Measurements from ENCODE around the gene DPP6.
"Not testable (repeated sequence)": the region's sequence is repeated elsewhere in the genome, so short reads cannot be mapped to it uniquely, and the experiment has no call there.

DPP6 gene

DNA sequence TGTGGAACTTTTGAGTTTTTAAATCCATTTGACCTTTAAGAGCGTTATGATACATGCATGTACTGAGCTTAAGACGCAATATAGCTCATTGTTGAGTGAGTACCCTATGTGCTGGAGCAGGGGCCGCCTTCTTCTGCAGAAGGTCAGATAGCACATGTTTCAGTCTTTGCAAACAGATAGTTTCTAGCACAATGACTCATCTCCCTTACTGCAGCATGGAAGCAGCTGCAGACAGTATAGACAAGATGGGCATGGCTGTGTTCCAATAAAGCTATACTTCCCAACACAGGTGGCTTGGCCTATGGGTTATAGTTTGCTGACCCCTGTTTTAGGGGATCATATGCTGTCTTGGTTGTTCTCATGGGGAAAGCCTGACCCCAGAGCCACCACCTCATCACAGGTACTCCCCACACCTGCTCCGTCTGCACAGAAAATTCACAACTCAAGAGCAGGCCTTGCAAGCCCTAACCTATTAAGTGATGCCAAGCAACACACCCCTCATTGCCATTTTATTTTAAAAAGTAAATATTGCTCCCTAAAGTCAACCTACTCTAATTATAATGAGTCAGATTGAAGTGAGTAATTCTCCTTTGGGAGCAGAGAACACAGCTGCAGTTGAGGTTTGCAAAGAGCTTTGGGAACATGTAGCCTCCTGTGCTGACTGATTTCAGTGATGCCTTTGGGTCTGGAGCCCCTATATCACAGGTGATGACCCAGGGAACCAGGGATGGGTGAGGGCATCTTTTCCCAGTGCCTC lies 620.6 kb downstream of the DPP6 start:
- H3K27ac ChIP-seq: no peak overlapping the region
- no peak overlapping the region for H3K4me3 ChIP-seq
- no peak for DNase-seq (ENCODE audit: low spot score)
- TF ChIP-seq, protein P1, sequence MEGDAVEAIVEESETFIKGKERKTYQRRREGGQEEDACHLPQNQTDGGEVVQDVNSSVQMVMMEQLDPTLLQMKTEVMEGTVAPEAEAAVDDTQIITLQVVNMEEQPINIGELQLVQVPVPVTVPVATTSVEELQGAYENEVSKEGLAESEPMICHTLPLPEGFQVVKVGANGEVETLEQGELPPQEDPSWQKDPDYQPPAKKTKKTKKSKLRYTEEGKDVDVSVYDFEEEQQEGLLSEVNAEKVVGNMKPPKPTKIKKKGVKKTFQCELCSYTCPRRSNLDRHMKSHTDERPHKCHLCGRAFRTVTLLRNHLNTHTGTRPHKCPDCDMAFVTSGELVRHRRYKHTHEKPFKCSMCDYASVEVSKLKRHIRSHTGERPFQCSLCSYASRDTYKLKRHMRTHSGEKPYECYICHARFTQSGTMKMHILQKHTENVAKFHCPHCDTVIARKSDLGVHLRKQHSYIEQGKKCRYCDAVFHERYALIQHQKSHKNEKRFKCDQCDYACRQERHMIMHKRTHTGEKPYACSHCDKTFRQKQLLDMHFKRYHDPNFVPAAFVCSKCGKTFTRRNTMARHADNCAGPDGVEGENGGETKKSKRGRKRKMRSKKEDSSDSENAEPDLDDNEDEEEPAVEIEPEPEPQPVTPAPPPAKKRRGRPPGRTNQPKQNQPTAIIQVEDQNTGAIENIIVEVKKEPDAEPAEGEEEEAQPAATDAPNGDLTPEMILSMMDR (IDR thresholded peaks at IDR 0.05): no peak

DNA sequence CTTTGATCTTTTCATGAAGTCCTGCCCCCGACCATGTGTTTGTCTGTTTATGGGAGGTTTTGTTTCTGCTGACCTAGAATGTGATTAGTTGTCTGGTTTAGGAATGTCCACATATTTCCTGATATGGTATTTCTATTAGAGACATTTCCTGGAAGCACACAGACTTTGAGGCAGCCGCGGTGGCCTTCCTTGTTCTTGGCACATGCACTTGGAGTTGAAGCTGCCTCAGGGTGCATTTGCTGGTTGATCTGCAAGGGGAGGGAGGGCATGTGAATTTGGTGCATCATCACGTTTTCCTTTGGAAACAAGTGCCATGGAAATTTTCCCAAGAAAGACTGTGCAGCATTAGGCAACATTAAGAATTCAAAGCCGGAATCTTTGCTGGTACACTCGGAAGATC lies 622.0 kb downstream of the DPP6 start:
- TF ChIP-seq, protein P1 (IDR thresholded peaks at IDR 0.05): no peak
- Histone ChIP-seq H3K4me3 (no peak overlapping the region), H3K27ac (no peak overlapping the region)
- no peak for DNase-seq (ENCODE audit: low spot score)

DNA sequence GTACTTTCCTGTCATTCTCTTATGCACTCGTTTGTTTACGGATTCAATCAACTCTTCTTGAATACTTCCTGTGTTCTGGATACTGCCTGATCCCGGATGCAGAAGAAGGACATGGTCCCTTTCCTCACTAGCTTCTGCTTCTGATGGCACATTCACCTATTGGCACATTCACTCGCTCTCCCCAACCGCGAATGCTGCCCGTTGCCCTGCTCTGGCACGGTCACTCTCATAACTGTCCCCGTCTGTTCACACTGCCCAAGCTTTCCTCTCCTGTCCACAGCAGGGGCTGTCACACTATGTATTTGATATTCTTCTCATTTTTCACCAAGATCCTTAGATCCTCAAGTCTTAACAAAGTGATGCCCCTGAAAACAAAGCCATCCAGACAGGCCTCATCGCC lies 623.4 kb downstream of the DPP6 start:
- TF ChIP-seq, protein P1 (IDR thresholded peaks at IDR 0.05): no peak
- Histone ChIP-seq H3K27ac (no peak overlapping the region), H3K4me3 (no peak overlapping the region)
- DNase-seq (ENCODE audit: low spot score): no peak

DNA sequence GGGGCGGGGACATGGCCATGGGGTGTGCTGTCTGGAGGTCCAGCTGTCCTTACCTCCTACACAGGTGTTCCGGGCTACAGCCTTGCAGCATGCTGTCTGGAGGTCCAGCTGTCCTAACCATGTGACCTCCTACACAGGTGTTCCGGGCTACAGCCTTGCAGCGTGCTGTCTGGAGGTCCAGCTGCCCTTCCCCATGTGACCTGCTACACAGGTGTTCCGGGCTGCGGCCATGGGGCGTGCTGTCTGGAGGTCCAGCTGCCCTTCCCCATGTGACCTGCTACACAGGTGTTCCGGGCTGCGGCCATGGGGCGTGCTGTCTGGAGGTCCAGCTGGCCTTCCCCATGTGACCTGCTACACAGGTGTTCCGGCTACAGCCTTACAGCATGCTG lies 623.8 kb downstream of the DPP6 start:
- not testable (repeated sequence) for H3K4me3 ChIP-seq; DNase-seq (ENCODE audit: low spot score); H3K27ac ChIP-seq

DNA sequence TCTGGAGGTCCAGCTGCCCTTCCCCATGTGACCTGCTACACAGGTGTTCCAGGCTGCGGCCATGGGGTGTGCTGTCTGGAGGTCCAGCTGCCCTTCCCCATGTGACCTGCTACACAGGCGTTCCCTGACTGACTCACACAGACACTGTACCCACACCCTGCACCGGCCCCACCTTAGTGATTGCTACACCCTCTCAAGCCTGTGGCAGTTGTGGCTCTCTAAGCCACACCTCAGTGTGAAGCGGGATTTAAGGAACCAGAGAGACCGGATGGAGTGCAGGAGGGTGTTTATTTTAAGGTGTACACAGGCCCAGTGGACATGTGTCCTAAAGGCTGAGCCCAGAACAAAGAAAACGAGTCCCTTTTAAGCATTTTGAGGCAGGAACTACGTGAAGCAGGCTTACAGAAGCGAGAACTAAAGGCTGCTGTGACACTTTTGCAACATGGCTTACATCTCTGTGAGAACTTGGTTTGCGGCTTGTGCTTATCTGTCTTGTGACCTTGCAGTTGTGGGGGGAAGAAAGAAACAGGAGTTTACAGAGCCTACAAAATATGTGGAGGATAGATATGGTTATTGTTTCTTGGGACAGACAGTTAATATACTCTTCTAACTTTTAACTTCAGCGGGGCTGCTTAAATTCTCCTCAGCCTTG lies 624.4 kb downstream of the DPP6 start:
- no peak for DNase-seq (ENCODE audit: low spot score)
- TF ChIP-seq, protein P1 (IDR thresholded peaks at IDR 0.05): no peak
- no peak overlapping the region for H3K4me3 ChIP-seq
- H3K27ac ChIP-seq: no peak overlapping the region

DNA sequence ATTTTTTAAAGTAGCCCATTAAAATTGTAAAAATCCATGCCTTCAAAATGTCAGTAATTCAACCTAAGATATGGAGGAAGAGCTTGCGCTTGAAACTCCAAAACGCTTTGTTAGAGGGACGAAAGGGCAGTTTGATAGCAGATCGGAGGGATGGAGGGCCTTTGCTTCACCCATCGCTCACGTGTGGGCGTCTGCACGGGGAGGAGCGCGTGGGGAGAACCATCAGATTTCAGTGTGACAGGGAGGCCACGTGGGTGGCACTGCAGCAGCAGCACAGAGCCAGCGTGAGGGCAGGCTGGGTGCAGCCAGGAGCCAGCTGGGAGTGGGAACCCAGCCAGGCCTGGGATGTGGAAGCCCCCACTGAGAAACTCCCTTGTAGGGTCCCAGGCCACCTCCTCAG lies 625.3 kb downstream of the DPP6 start:
- Histone ChIP-seq H3K27ac (no peak overlapping the region), H3K4me3 (no peak overlapping the region)
- no peak for DNase-seq (ENCODE audit: low spot score)
- TF ChIP-seq, protein P1 (IDR thresholded peaks at IDR 0.05): no peak

DNA sequence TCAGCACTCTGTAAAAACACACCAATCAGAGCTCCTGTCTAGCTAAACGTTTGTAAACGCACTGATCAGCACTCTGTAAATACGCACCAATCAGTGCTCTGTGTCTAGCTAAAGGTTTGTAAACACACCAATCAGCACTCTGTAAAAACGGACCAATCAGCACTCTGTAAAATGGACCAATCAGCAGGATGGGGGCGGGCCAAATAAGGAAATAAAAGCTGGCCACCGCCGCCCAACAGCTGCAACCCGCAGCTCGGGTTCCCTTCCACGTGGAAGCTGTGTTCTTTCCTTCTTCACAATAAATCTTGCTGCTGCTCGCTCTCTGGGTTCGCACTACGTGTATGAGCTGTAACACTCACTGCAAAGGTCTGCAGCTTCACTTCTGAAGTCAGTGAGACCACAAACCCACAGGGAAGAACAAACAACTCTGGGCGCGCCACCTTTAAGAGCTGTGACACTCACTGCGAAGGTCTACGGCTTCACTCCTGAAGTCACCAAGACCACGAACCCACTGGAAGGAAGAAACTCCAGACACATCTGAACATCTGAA lies 625.9 kb downstream of the DPP6 start:
- DNase-seq (ENCODE audit: low spot score); H3K4me3 ChIP-seq; H3K27ac ChIP-seq: not testable (repeated sequence)

All from coronary artery (tissue), 2 donors.